Measurements from ENCODE around the gene HLA-A.

Gene HLA-A

GRCh38 chr6:29968905-29969304 lies 26.6 kb downstream of the HLA-A start:
- Histone ChIP-seq H3K27ac (ENCODE audit: low read length) (no peak overlapping the region), H2AFZ (ENCODE audit: low read length) (no peak overlapping the region), H3K27me3 (replicated peaks; ENCODE audit: insufficient read depth, low read length) (no peaks in the 10 kb centered on the region), H3K4me1 (ENCODE audit: low read length) (peaks cover 21% of the 10 kb centered on the region), H3K9ac (ENCODE audit: low read length) (no peak overlapping the region), H3K9me2 (replicated peaks; ENCODE audit: insufficient read depth, low read length) (no peaks in the 10 kb centered on the region), H3K36me3 (replicated peaks; ENCODE audit: insufficient read depth, low read length) (no peaks in the 10 kb centered on the region), H3K79me2 (ENCODE audit: low read length) (no peaks in the 10 kb centered on the region), H3F3A (ENCODE audit: insufficient read depth, low read length) (peaks cover 27% of the 10 kb centered on the region), H3K4me3 (ENCODE audit: low read length) (no peak overlapping the region), H4K20me1 (ENCODE audit: insufficient read depth, low read length) (no peaks in the 10 kb centered on the region), H3K4me2 (ENCODE audit: low read depth, low read length) (no peak overlapping the region), H3K9me3 (replicated peaks; ENCODE audit: insufficient read depth, low read length) (no peaks in the 10 kb centered on the region)
- no peak for DNase-seq
- TF ChIP-seq EZH2phosphoT487 (IDR thresholded peaks at IDR 0.05; ENCODE audit: low read length) (no peak), EZH2 (optimal IDR thresholded peaks at IDR 0.05; ENCODE audit: low read depth, low read length) (no peak), CTCF (IDR thresholded peaks at IDR 0.05; ENCODE audit: low read length) (no peak)

- DNase-seq = no peak
- no peaks in the 10 kb centered on the region for H3K9me2 ChIP-seq (replicated peaks; ENCODE audit: insufficient read depth, low read length)
- H4K20me1 ChIP-seq (ENCODE audit: insufficient read depth, low read length) = no peaks in the 10 kb centered on the region
- no peaks in the 10 kb centered on the region for H3K27me3 ChIP-seq (replicated peaks; ENCODE audit: insufficient read depth, low read length)
- no peak overlapping the region for H3K9ac ChIP-seq (ENCODE audit: low read length)
- no peak overlapping the region for H3K4me3 ChIP-seq (ENCODE audit: low read length)
- H3K4me2 ChIP-seq (ENCODE audit: low read depth, low read length) = no peak overlapping the region
- H3K79me2 ChIP-seq (ENCODE audit: low read length) = no peaks in the 10 kb centered on the region
- H3K4me1 ChIP-seq (ENCODE audit: low read length) = peaks cover 16% of the 10 kb centered on the region
- TF ChIP-seq CTCF (IDR thresholded peaks at IDR 0.05; ENCODE audit: low read length) (no peak), EZH2 (optimal IDR thresholded peaks at IDR 0.05; ENCODE audit: low read depth, low read length) (no peak), EZH2phosphoT487 (IDR thresholded peaks at IDR 0.05; ENCODE audit: low read length) (no peak)
- H3K9me3 ChIP-seq (replicated peaks; ENCODE audit: insufficient read depth, low read length) = no peaks in the 10 kb centered on the region
- H3K36me3 ChIP-seq (replicated peaks; ENCODE audit: insufficient read depth, low read length) = no peaks in the 10 kb centered on the region
- H3K27ac ChIP-seq (ENCODE audit: low read length) = no peak overlapping the region
- no peak overlapping the region for H2AFZ ChIP-seq (ENCODE audit: low read length)
- peaks cover 11% of the 10 kb centered on the region; the same call in 1 of the 2 replicates for H3F3A ChIP-seq (ENCODE audit: insufficient read depth, low read length)
Observed at GRCh38 chr6:29970711-29971110, 28.4 kb downstream of the HLA-A start.

GRCh38 chr6:29974901-29975560 lies 32.7 kb downstream of the HLA-A start:
- no peaks in the 10 kb centered on the region for H3K9me2 ChIP-seq (replicated peaks; ENCODE audit: insufficient read depth, low read length)
- H3K4me1 ChIP-seq (ENCODE audit: low read length) = 0 out of 2 replicates have a peak, but pooled peaks cover 4% of the 10 kb centered on the region
- H3K9ac ChIP-seq (ENCODE audit: low read length) = no peak overlapping the region
- H3K79me2 ChIP-seq (ENCODE audit: low read length) = no peaks in the 10 kb centered on the region
- H3K27ac ChIP-seq (ENCODE audit: low read length) = no peak overlapping the region
- no peaks in the 10 kb centered on the region for H3F3A ChIP-seq (ENCODE audit: insufficient read depth, low read length)
- H3K36me3 ChIP-seq (replicated peaks; ENCODE audit: insufficient read depth, low read length) = no peaks in the 10 kb centered on the region
- no peaks in the 10 kb centered on the region for H3K9me3 ChIP-seq (replicated peaks; ENCODE audit: insufficient read depth, low read length)
- no peak overlapping the region for H2AFZ ChIP-seq (ENCODE audit: low read length)
- H4K20me1 ChIP-seq (ENCODE audit: insufficient read depth, low read length) = no peaks in the 10 kb centered on the region
- no peak overlapping the region for H3K4me2 ChIP-seq (ENCODE audit: low read depth, low read length)
- no peak for DNase-seq
- peaks cover 11% of the 10 kb centered on the region for H3K27me3 ChIP-seq (replicated peaks; ENCODE audit: insufficient read depth, low read length)
- TF ChIP-seq EZH2phosphoT487 (IDR thresholded peaks at IDR 0.05; ENCODE audit: low read length) = no peak
- no peak for TF ChIP-seq CTCF (IDR thresholded peaks at IDR 0.05; ENCODE audit: low read length)
- no peak for TF ChIP-seq EZH2 (optimal IDR thresholded peaks at IDR 0.05; ENCODE audit: low read depth, low read length)
- H3K4me3 ChIP-seq (ENCODE audit: low read length) = no peak overlapping the region

Measured in MM.1S (cell line).